GM21723 (cell line): ENCODE data around the gene FAM162A.
"Not testable (repeated sequence)": the region's sequence is repeated elsewhere in the genome, so short reads cannot be mapped to it uniquely, and the experiment has no call there.

Source experiments
- ATAC-seq: cut with Tn5 transposase; IDR thresholded peaks from one replicate; pipeline ENCODE4 v1.9.1; 2021; ENCODE audit warnings: mild to moderate bottlenecking, moderate library complexity; ENCODE audit not compliant: unreplicated experiment

FAM162A gene, protein sequence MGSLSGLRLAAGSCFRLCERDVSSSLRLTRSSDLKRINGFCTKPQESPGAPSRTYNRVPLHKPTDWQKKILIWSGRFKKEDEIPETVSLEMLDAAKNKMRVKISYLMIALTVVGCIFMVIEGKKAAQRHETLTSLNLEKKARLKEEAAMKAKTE

GRCh38 chr3:122383771-122384697 lies at the start of gene FAM162A:
TSS of gene FAM162A (plus strand) at chr3:122384182. CDS start at chr3:122384266, 84 bp downstream.
- ATAC-seq = peak; percentile 88

- ATAC-seq = no peak
Measured at GRCh38 chr3:122342803-122343202, 41.2 kb upstream of the FAM162A start.

GRCh38 chr3:122343654-122344053 lies 40.3 kb upstream of the FAM162A start:
- no peak for ATAC-seq

GRCh38 chr3:122349171-122349570 lies 34.8 kb upstream of the FAM162A start:
- no peak for ATAC-seq

DNA sequence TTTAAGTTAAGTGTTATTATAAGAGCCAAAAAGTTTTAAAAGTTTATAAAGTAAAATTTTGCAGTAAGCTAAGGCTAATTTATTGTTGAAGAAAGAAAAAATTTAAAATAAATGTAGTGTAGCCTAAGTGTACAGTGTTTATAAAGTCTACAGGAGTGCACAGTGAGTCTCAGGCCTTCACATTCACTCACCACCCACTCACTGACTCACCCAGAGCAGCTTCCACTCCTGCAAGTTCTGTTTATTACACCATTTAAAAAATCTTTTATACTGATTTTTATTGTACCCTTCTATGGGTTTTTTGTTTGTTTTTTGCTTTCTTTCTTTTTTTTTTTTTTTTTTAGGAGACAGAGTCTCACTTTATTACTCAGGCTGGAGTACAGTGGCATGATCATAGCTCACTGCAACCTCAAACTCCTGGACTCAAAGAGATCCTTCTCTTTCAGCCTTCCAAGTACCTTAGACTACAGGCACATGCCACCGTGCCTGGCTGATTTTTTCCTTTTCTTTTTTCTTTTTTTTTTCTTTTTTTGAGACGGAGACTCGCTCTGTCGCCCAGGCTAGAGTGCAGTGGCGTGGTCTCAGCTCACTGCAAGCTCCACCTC lies 33.1 kb upstream of the FAM162A start:
- ATAC-seq = no peak

DNA sequence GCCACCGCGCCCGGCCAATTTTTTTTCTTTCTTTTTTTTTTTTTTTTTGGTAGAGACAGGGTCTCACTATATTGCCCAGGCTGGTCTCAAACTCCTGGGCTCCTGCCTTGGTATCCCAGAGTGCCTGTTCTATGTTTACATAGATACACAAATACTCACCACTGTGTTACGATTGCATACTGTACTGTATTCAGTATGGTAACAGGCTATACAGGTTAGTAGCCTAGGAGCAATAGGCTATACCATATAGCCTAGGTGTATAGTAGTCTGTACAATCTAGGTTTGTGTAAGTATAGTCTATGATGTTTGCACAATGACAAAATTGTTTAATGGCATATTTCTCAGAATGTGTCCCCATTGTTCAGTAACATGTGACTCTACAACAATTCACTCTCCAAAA lies 32.4 kb upstream of the FAM162A start:
- no peak for ATAC-seq

- ATAC-seq = no peak
Measured at GRCh38 chr3:122353215-122353614, 30.8 kb upstream of the FAM162A start.

GRCh38 chr3:122353893-122354401 lies 30.0 kb upstream of the FAM162A start:
- ATAC-seq = no peak

GRCh38 chr3:122355612-122356011 lies 28.4 kb upstream of the FAM162A start:
- ATAC-seq = no peak

- no peak for ATAC-seq
Measured at GRCh38 chr3:122356402-122356801, 27.6 kb upstream of the FAM162A start.

- ATAC-seq = no peak
Measured at GRCh38 chr3:122357828-122358702, 25.9 kb upstream of the FAM162A start.

- no peak for ATAC-seq
Measured at GRCh38 chr3:122358703-122359032, 25.3 kb upstream of the FAM162A start.

- ATAC-seq = no peak
Measured at GRCh38 chr3:122362026-122362425, 22.0 kb upstream of the FAM162A start.

GRCh38 chr3:122364490-122364889 lies 19.5 kb upstream of the FAM162A start:
- ATAC-seq = no peak

- no peak for ATAC-seq
Measured at GRCh38 chr3:122365073-122365472, 18.9 kb upstream of the FAM162A start.

GRCh38 chr3:122365582-122366378 lies 18.2 kb upstream of the FAM162A start:
- not testable (repeated sequence) for ATAC-seq

- no peak for ATAC-seq
Measured at GRCh38 chr3:122366379-122366749, 17.6 kb upstream of the FAM162A start.

- no peak for ATAC-seq
Measured at GRCh38 chr3:122374034-122374433, 9.9 kb upstream of the FAM162A start.

- no peak for ATAC-seq
Measured at GRCh38 chr3:122377975-122378374, 6.0 kb upstream of the FAM162A start.
